Measurements from ENCODE around the gene ARPP19. TPM values are rescaled to one million over a fixed set of nuclear protein-coding genes. Genes with fewer than 3 reads are reported as not detected.

Gene ARPP19
- total RNA-seq = 100 to 1,000 TPM; 161 to 372 (median 274) TPM
- polyA plus RNA-seq = 100 to 1,000 TPM; 134 to 374 (median 256) TPM
- long read RNA-seq, donor 1, full-length matches to known transcripts = 136 of 142 reads
- long read RNA-seq, donor 1, partial matches to known transcripts = 0 of 142 reads
- long read RNA-seq, donor 1, other reads (novel, unspliced or antisense) = 6 of 142 reads
- long read RNA-seq, donor 2, full-length matches to known transcripts = 300 of 320 reads
- long read RNA-seq, donor 2, partial matches to known transcripts = 14 of 320 reads
- long read RNA-seq, donor 2, other reads (novel, unspliced or antisense) = 6 of 320 reads

GRCh38 chr15:52568601-52569585 is at the start of gene ARPP19:
ARPP19 (minus strand) TSS chr15:52569030; CDS start chr15:52568892, 138 bp downstream.
- no peak for TF ChIP-seq CTCF (IDR thresholded peaks at IDR 0.05)
- 5 to 6% (median 5%) methylated on average over 68 to 82 of the region's 82 CpGs for WGBS, 3 donors
- Histone ChIP-seq H3K27ac (peak within 1 kb of the TSS; percentile 91), H3K9me3 (no peaks in the 10 kb centered on the region), H3K36me3 (ENCODE audit: insufficient read depth in 1 of 2, low read depth in 1 of 2) (no peaks in the 10 kb centered on the region), H3K4me1 (peaks cover 19% of the 10 kb centered on the region), H3K27me3 (ENCODE audit: insufficient read depth in 3 of 3, low read length in 2 of 3) (no peaks in the 10 kb centered on the region), H3K4me3 (peak within 1 kb of the TSS; percentile 88)
- ATAC-seq (peak; percentile 88 to 95 (median 90)), DNase-seq (peak; percentile 90 to 95)
- intact Hi-C loops (cut with DNase I) = loop anchor here in 1 of 2 donors (5.0 to 10.0 kb wide), 3 partner anchors 42 to 552 kb away; partner anchors contain the start of genes MAPK6 and MYO5A

- Histone ChIP-seq H3K27me3 (ENCODE audit: insufficient read depth in 3 of 3, low read length in 2 of 3) (no peaks in the 10 kb centered on the region), H3K36me3 (ENCODE audit: insufficient read depth in 1 of 2, low read depth in 1 of 2) (peaks cover 9 to 96% of the 10 kb centered on the region in 2 donors), H3K27ac (no peak overlapping the region), H3K4me3 (no peak overlapping the region), H3K9me3 (no peaks in the 10 kb centered on the region), H3K4me1 (peaks cover 5% of the 10 kb centered on the region)
- no peak for DNase-seq
- ATAC-seq = peak in 3 of 4 donors; percentile 26 to 37 (median 36)
- intact Hi-C loops (cut with DNase I) = loop anchor here in 1 of 2 donors (2.0 kb wide), 1 partner anchor 22 kb away; no protein-coding TSS in a partner anchor
- no peak for TF ChIP-seq CTCF (IDR thresholded peaks at IDR 0.05)
- WGBS, 3 donors = 42 to 68% (median 62%) methylated on average over 1 of the region's 1 CpG
These were observed 48.2 kb upstream of the ARPP19 start for GRCh38 chr15:52617026-52617425.

GRCh38 chr15:52615302-52615701 is 46.5 kb upstream of the ARPP19 start:
- Histone ChIP-seq H3K27ac (no peak overlapping the region), H3K27me3 (ENCODE audit: insufficient read depth in 3 of 3, low read length in 2 of 3) (no peaks in the 10 kb centered on the region), H3K4me1 (no peaks in the 10 kb centered on the region), H3K9me3 (no peaks in the 10 kb centered on the region), H3K4me3 (no peak overlapping the region), H3K36me3 (ENCODE audit: insufficient read depth in 1 of 2, low read depth in 1 of 2) (peaks cover 6 to 96% of the 10 kb centered on the region in 2 donors)
- TF ChIP-seq CTCF (IDR thresholded peaks at IDR 0.05) = no peak
- WGBS, 3 donors = 79 to 91% (median 83%) methylated on average over 2 of the region's 2 CpGs
- intact Hi-C loops (cut with DNase I) = no loop called here
- DNase-seq = no peak
- no peak for ATAC-seq

- intact Hi-C loops (cut with DNase I) = no loop called here
- H3K36me3 ChIP-seq (ENCODE audit: insufficient read depth in 1 of 2, low read depth in 1 of 2) = peaks cover 7 to 100% of the 10 kb centered on the region in 2 donors
- WGBS, 3 donors = 58 to 77% (median 64%) methylated on average over 5 of the region's 5 CpGs
- no peak overlapping the region for H3K4me3 ChIP-seq
- H3K27me3 ChIP-seq (ENCODE audit: insufficient read depth in 3 of 3, low read length in 2 of 3) = no peaks in the 10 kb centered on the region
- H3K9me3 ChIP-seq = no peaks in the 10 kb centered on the region
- H3K27ac ChIP-seq = no peak overlapping the region
- no peak for DNase-seq
- no peaks in the 10 kb centered on the region for H3K4me1 ChIP-seq
- TF ChIP-seq CTCF (IDR thresholded peaks at IDR 0.05) = no peak
- peak in 1 of 4 donors; percentile 43 for ATAC-seq
These were observed 40.8 kb upstream of the ARPP19 start for GRCh38 chr15:52609593-52609992.

All from psoas muscle (tissue), 8 donors.